Lung (tissue), 12 donors: ENCODE results near the gene CA10. TPM values are rescaled to one million over a fixed set of nuclear protein-coding genes. Genes with fewer than 3 reads are reported as not detected.
A peak's percentile ranks its signal among the peaks of the same experiment; 100 is the strongest.

Experiments used
- ATAC-seq: fragments of 200-7000 bp; cut with Tn5 transposase; one replicate; pipeline ENCODE4 v1.9.1; 2020; ENCODE audit warnings: moderate number of reproducible peaks; ENCODE audit not compliant: insufficient read depth, low FRiP score
- DNase-seq, 3 donors: peaks; one replicate each; pipeline ENCODE4 v3.0.0-alpha.2; 2013 to 2017
- H3K27ac ChIP-seq, 2 donors: one replicate each; pipeline ENCODE4 v1.5.1; 2013; ENCODE audit warnings: mild to moderate bottlenecking in 2 of 2, moderate library complexity in 2 of 2, control low read depth in 1 of 2, inconsistent platforms in 1 of 2, low read depth in 1 of 2, low read length in 1 of 2
- H3K27me3 ChIP-seq, 3 donors: one replicate each; pipeline ENCODE4 v1.5.1; 2013; ENCODE audit warnings: low read length in 2 of 3; ENCODE audit not compliant: control insufficient read depth in 3 of 3, insufficient read depth in 3 of 3
- H3K36me3 ChIP-seq, 4 donors: one replicate each; pipeline ENCODE4 v1.5.1; 2013; ENCODE audit warnings: low read length in 4 of 4, mild to moderate bottlenecking in 1 of 4, moderate library complexity in 1 of 4; ENCODE audit not compliant: control insufficient read depth in 4 of 4, insufficient read depth in 4 of 4
- H3K4me1 ChIP-seq, 5 donors: one replicate each; pipeline ENCODE4 v1.5.1; 2013; ENCODE audit warnings: low read length in 5 of 5, mild to moderate bottlenecking in 2 of 5, moderate library complexity in 1 of 5; ENCODE audit not compliant: control insufficient read depth in 5 of 5, insufficient read depth in 5 of 5
- H3K4me3 ChIP-seq: one replicate; pipeline ENCODE4 v1.5.1; 2013; ENCODE audit warnings: mild to moderate bottlenecking, control low read depth, moderate library complexity
- H3K9ac ChIP-seq, 2 donors: one replicate each; pipeline ENCODE4 v1.5.1; 2013; ENCODE audit warnings: low read length in 2 of 2, control low read depth in 1 of 2; ENCODE audit not compliant: insufficient read depth in 1 of 2
- H3K9me3 ChIP-seq, 4 donors: one replicate each; pipeline ENCODE4 v1.5.1; 2013; ENCODE audit warnings: low read length in 3 of 4, mild to moderate bottlenecking in 1 of 4, moderate library complexity in 1 of 4; ENCODE audit not compliant: control insufficient read depth in 4 of 4, insufficient read depth in 3 of 4
- CTCF ChIP-seq: IDR thresholded peaks from 2 replicates; pipeline ENCODE4 v1.5.1; 2012; ENCODE audit warnings: mild to moderate bottlenecking; ENCODE audit errors: control extremely low read depth, extremely low read depth
- WGBS, 2 donors: extraction: QIAGEN DNeasy Blood & Tissue Kit; methylation state at CpG; one replicate each; pipeline ENCODE4 v1.1.7; 2013; 5-methylcytosine and 5-hydroxymethylcytosine counted together
- polyA plus RNA-seq, 2 donors: library from polyadenylated mRNA; stranded (reverse); fragments of 200-250 nt; gene quantifications; one replicate each; pipeline ENCODE4 v1.2.1, GENCODE V29; 2013
- total RNA-seq, 2 donors: library from RNA; depleted of rRNA in 1 of 2; stranded (reverse); fragments of >200 nt in 1 of 2; gene quantifications; one replicate each; pipeline ENCODE4 v1.2.1, GENCODE V29; 2014 to 2021
- donor health status: control.
- donor health status: control.
- donor health status: Bipolar disorder and iron deficiency.
- donor health status: healthy.
- donor health status: DM: yes; HTN: yes; CAD: no.

The CA10 gene
- total and polyA plus RNA-seq, 4 donors, result 0.04 to 0.17 TPM; not detected in 2

DNA sequence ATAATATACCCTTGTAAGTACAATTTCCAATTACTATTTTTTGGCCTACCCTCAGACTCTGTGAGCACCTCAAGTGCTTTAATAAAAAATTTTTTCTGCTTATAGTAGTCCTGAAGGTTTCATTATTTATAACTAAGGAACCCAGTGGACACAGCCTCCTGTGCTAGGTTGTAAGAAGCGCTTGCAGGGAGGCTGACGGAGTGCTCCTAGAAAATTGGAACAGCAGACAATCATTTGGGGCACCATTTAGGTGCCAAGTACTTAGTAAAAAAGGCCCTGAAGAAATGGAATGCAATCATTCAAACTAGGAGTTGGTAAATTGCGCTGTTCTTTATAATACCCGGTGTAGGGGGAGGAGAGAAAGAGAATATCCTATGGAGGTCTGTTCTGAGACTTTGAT, 19.8 kb downstream of the CA10 start:
- 87 to 89% methylated on average over 4 of the region's 4 CpGs for WGBS, 2 donors
- Histone ChIP-seq H3K27ac (no peak overlapping the region), H3K4me1 (peaks cover 0 to 3% (median 0%) of the 10 kb centered on the region in 5 donors), H3K4me3 (no peak overlapping the region), H3K27me3 (no peaks in the 10 kb centered on the region), H3K9me3 (peaks cover 0 to 3% (median 0%) of the 10 kb centered on the region in 4 donors), H3K36me3 (no peaks in the 10 kb centered on the region), H3K9ac (no peak overlapping the region)
- no peak for TF ChIP-seq CTCF
- DNase-seq (no peak), ATAC-seq (no peak)

DNA sequence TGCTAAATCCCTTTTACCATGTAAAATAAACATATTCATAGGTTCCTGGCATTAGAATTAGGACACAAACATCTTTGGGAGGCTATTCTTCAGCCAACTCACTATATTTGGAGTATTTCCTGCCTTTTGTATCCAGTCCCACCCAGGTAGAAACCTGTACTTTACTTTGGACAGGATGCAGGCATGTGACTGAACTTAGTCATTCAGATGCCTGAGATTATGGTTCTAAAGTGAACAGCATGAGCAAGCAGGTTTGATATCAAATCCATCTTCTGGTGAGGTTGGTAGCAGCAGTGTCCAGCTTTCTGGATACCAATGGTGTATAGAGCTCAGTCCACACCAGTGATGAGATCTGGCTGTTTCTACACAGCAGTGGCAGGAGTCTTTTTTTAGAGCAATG, 20.2 kb downstream of the CA10 start:
- no peak for ATAC-seq

DNA sequence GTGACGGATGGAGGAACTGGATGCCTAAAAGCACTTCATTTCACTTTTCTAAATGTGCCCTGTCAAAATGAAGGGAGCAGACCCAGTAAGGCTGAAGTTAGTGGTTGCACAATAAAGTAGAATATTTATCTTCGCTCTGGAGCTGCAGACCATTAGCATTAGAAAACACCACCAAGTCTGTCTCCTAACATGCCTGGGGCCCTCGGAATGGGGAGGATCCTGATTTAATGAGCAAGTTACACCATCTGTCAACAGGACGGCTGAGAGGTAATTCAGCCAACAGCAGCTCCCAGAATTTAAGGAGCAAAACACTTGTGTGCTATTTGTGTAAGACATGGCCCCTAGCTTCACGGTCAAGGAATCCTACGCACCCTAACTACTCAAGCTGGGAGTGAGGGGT, 22.3 kb downstream of the CA10 start:
- ATAC-seq (no peak), DNase-seq (peak in 1 of 3 donors; percentile 3)
- H3K4me1 ChIP-seq, result peaks cover 0 to 3% (median 0%) of the 10 kb centered on the region in 5 donors
- H3K27me3 ChIP-seq, result no peaks in the 10 kb centered on the region
- TF ChIP-seq CTCF, result no peak
- H3K9ac ChIP-seq, result no peak overlapping the region
- WGBS, 2 donors, result 50 to 60% methylated on average over 6 of the region's 6 CpGs
- H3K9me3 ChIP-seq, result peaks cover 0 to 3% (median 0%) of the 10 kb centered on the region in 4 donors
- H3K27ac ChIP-seq, result no peak overlapping the region
- H3K36me3 ChIP-seq, result no peaks in the 10 kb centered on the region
- H3K4me3 ChIP-seq, result no peak overlapping the region

More for the DNA sequence above, 20.2 kb downstream of the CA10 start:
- no peak for DNase-seq
- Histone ChIP-seq H3K9me3 (peaks cover 0 to 3% (median 0%) of the 10 kb centered on the region in 4 donors), H3K9ac (no peak overlapping the region), H3K4me3 (no peak overlapping the region), H3K36me3 (no peaks in the 10 kb centered on the region), H3K27ac (no peak overlapping the region), H3K4me1 (peaks cover 0 to 3% (median 0%) of the 10 kb centered on the region in 5 donors), H3K27me3 (no peaks in the 10 kb centered on the region)
- TF ChIP-seq CTCF, result no peak

DNA sequence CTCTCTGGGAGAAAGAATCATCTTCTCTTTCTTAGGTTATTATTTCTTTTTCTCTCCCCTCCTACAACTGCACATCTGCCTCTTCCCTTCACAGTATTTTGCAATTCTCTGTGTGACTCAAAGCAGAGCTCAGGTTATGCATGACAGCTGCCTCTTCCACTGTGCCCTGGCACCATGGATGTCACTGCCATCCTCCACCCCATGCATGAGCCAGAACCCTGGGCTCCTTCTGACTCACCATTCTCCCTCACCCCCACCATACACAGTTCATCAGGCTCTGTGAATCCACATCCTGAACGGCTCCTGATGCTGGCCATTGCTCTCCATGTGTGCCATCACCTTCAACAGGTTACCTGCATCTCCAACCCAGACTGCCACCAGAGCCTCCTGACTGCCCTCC, 23.9 kb downstream of the CA10 start:
- WGBS, 2 donors, result 63 to 71% methylated on average over 1 of the region's 1 CpG
- H3K4me1 ChIP-seq, result peaks cover 0 to 3% (median 0%) of the 10 kb centered on the region in 5 donors
- no peak overlapping the region for H3K27ac ChIP-seq
- H3K36me3 ChIP-seq, result no peaks in the 10 kb centered on the region
- H3K4me3 ChIP-seq, result no peak overlapping the region
- no peak overlapping the region for H3K9ac ChIP-seq
- no peak for TF ChIP-seq CTCF
- DNase-seq (no peak), ATAC-seq (no peak)
- no peaks in the 10 kb centered on the region for H3K27me3 ChIP-seq
- peaks cover 0 to 3% (median 0%) of the 10 kb centered on the region in 4 donors for H3K9me3 ChIP-seq
